Measurements from ENCODE around the gene GNA15.

Gene GNA15

GRCh38 chr19:3107658-3108057 is 28.2 kb upstream of the GNA15 start:
- no peak for DNase-seq

GRCh38 chr19:3108775-3109174 is 27.1 kb upstream of the GNA15 start:
- DNase-seq: no peak

- no peak for DNase-seq
Measured at GRCh38 chr19:3109491-3109890, 26.3 kb upstream of the GNA15 start.

DNA sequence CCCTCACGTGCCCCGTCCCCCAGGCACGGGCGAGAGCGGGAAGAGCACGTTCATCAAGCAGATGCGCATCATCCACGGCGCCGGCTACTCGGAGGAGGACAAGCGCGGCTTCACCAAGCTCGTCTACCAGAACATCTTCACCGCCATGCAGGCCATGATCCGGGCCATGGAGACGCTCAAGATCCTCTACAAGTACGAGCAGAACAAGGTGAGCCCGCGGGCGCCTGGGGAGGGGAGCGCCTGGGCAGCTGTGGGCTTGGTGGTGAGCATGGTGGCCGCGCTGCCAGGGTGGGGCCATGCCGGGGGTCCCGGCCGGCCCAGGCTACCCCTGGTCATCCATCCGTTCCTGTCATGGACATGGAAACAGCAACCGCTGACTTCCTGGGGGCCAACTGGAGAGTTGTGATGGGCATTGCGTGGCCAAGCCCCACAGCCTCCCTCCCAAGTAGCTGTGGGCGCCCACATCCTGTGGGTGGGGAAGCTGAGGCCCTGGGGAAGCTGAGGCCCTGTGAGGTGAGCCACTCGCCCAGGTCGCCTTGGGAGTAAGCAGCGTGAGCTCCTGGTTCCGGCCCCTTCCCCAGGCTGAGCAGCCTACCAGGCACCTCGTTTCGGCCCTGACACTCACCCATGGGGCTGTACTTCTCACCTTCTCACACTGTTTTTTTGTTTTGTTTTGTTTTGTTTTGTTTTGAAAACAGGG is 25.6 kb upstream of the GNA15 start:
- DNase-seq: no peak

DNA sequence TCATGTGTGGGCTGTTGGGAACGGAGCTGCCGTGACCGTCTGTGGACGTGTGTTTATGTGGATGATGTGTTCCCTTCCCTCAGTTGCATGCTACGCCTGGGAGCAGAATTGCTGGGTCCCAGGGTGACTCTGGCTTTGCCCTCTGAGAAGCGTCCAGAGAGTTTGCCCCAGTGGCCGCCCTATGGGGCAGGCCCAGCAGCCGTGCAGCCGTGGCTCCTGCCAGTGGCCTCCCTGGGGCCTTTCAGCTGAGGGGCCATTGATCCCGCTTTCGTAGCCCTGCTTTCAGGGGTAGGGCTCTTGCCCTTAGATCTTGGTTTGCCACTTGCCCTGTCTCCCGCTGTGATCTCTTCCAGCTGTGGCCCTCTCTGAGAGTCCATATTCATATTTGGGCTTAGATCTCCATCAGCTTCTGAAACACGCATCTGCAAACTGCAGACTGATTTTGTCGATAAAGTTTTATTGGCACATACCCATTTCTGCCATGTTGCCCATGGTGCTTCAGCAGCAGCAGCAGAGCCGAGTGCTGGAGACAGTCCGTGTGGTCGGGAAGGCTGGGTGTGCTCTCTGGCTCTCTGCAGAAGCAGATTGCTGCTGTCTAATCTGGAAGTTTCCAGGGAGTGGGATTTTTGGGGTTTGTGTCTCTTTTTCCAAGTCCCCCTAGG is 24.1 kb upstream of the GNA15 start:
- DNase-seq: no peak

GRCh38 chr19:3112375-3113099 is 23.3 kb upstream of the GNA15 start:
- DNase-seq: no peak

- DNase-seq: no peak
Measured at GRCh38 chr19:3113100-3114017, 22.5 kb upstream of the GNA15 start.

DNA sequence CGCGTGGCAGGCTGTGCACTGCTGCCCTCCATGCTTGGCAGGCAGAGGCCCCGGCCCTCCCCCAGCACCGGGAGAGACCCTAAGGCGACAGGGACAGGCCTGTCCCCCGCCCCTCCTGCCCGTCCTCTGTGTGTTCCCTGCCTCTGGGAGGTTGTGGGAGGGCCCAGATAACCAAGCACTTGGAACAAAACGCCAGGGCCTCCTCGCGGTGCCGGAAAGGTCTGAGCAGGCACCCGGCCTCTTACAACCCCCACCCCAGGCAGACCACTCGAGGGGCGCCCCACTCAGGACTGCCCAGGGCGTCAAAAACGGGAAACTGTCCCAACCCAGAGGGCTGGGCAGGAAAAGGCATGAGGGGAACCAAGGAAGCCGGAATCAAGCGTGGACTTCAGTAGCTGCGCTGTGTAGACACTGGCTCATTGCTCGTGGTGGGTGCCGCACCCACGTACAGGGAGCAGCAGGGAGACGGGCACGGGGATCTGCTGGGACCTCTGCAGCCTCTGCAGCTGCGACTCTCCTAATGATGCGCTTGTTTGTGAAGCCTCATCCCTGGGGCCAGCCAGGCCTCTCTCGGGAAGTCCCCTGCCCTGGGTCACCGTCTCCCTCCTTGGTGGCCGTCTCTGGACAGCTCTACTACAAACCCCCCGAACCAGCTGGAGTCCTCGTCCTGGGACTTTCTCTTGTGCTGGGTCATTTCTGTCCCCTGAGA is 21.7 kb upstream of the GNA15 start:
- DNase-seq: no peak

DNA sequence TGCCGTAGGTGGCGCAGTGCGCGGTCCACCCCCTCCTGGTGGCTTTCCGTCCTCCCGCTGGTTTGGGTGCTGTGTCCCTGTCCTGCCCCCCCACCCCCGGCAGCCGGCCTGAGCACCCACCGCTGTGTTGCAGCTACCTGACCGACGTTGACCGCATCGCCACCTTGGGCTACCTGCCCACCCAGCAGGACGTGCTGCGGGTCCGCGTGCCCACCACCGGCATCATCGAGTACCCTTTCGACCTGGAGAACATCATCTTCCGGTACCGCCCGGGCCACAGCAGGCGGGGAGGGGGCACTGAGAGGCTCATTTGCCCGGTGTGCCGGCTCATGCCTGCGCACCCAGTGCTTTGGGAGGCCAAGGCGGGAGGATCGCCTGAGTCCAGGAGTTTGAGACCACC is 21.0 kb upstream of the GNA15 start:
- no peak for DNase-seq

DNA sequence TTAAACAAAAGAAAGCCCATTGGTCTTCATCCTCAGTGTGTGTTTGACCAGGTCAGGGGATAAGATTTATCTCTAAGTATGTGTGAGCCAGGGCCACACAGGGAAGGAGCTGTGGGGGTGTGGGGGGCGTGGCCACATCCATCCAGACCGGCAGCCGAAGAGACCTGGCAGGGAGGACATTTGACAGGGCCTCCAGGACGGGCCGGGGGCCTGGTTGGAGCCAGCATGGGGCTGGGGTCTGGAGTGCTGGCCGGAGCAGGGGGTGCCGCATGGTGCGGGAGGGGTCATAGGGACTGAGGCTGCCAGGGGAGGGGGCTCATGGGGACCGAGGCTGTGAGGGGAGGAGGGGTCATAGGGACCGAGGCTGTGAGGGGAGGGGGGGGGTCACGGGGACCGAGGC is 20.4 kb upstream of the GNA15 start:
- no peak for DNase-seq

DNA sequence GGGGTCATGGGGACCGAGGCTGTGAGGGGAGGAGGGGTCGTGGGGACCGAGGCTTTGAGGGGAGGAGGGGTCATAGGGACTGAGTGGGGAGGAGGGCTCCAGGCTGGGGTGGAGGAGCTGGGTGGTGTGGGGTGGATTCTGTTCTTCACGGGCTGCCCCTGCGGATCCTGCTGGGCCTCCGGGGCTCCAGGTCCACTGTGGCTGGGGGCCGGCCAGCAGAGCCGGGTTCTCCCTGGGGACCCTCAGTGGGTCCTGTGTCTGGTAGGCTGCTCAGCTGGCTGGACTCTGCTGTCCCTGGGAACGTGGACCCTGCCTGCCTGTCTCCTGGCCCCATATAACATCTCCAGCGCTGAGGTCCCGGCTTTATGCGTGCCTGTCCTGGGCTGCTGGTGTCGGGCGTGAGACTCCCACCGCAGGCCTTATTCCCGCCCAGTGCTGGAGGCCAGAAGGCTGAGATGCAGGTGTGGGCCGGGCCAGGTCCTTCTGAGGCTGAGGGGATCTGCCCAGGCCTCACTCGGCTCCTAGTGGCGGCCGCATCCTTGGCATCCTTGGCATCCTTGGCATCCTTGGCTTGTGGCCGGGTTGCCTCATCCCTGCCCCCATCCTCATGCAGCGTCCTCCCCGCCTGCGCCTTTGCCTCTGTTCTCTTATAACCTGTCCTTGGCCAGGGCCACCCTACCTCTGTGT is 19.8 kb upstream of the GNA15 start:
- no peak for DNase-seq

DNA sequence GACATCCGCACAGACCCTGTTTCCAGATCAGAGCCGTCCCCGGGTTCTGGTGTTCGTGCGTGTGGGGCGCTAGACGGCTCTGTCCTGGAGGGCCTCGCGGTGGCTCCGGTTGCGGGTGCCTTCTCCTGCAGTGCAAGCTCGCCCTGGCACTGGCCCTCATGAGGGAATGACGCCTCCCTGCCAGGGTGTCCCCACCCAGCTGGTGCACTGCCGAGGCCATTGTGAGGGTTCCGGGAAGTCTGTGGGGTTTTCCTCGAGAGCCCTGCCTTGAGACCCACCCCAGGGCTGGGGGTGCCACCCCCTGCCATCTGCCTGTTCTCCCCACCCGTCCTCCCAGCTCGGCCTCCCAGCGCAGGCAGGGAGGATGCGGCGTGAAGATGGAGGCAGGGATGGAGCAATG is 19.2 kb upstream of the GNA15 start:
- no peak for DNase-seq

DNA sequence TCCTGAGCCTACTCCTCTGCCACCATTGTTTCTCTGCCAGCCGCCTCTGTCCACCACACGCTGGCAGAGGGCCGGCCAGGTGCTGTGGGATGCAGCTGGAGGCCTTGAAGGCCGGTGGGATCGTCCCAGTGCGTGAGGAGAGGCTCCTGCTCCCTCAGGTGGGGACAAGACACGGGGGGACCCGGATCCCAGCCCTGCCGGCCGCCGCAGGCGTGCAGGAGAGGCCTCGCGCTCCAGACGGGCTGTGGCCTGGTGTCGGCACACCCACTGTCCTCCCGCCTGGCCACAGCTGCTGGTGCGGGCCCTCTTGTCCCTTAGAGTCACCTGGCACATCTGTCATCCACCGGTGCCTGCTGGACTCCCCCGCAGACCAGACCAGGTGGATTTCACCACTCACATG is 18.1 kb upstream of the GNA15 start:
- DNase-seq: no peak

DNA sequence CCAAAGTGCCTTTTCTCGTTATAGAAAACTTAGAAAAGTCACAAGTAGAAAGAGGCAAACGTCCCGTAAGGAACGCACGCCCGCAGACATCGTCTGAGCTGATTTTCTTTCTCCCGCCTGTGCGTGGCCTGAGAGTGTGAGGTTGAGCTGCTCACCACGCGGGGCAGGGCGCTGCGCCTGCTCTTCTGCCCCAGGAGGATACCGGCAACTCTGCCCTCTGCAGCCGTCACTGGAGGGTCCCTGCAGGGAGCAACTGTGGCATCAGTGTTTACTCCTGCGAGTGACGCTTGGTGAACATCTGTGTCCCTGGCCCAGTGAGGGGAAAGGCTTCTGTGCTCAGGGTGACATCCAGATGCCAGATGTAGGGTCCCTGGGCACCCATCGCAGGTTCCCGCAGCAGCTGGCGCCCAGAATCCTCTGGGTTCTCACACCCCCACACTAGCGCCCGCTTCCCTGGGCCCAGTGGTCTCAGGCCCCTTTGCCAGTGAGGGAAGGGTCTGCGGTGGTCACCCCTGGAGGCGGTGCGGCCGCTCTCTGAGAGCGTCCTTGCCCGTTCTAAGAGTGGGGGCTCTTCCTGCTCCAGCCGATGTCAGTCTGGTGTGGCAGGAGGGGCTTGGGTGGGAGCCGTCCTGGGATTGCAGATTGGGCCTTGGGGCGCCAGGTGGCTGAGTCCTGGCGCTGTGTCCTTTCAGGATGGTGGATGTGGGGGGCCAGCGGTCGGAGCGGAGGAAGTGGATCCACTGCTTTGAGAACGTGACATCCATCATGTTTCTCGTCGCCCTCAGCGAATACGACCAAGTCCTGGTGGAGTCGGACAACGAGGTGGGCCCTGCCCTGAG is 17.4 kb upstream of the GNA15 start:
- DNase-seq: no peak

DNA sequence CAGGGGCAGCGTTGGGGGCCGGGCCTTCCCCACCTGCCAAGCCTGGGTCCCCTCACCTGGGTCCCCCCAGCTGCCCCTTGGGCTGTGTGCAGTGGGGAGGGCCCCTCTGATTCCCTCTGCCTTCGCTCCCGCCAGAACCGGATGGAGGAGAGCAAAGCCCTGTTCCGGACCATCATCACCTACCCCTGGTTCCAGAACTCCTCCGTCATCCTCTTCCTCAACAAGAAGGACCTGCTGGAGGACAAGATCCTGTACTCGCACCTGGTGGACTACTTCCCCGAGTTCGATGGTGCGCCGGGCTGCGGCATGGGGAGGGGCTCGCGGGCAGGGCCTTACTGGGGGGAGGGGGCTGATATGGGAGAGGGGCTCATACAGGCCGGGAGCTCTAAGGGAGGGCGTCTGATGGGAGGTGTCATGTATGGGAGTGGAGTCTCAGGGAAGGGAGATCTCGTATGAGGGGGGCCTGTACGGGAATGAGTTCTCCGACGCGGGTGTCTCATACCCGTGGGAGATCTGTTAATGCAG is 16.7 kb upstream of the GNA15 start:
- no peak for DNase-seq

GRCh38 chr19:3119693-3120380 is 16.0 kb upstream of the GNA15 start:
- DNase-seq: no peak

GRCh38 chr19:3120611-3121276 is 15.1 kb upstream of the GNA15 start:
- DNase-seq: no peak

DNA sequence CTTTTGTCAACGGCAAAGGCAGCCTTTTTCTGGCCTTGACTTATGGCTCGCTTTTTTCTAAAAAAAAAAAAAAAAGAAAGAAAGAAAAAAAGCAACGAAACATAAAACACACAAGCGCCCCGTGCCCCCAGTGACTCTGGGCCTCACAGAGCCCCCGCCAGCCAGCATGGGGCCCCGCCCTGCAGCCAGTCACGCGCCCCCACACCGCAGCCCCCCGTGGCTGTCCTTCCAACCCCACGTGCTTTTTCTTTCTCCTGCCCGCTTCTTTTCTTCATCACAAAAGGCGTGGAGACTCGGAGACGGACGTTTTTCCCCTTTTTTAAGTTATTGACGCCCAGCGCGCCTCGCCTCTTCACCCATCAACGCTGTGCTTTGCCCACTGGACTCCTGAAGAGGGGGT is 14.4 kb upstream of the GNA15 start:
- no peak for DNase-seq

DNA sequence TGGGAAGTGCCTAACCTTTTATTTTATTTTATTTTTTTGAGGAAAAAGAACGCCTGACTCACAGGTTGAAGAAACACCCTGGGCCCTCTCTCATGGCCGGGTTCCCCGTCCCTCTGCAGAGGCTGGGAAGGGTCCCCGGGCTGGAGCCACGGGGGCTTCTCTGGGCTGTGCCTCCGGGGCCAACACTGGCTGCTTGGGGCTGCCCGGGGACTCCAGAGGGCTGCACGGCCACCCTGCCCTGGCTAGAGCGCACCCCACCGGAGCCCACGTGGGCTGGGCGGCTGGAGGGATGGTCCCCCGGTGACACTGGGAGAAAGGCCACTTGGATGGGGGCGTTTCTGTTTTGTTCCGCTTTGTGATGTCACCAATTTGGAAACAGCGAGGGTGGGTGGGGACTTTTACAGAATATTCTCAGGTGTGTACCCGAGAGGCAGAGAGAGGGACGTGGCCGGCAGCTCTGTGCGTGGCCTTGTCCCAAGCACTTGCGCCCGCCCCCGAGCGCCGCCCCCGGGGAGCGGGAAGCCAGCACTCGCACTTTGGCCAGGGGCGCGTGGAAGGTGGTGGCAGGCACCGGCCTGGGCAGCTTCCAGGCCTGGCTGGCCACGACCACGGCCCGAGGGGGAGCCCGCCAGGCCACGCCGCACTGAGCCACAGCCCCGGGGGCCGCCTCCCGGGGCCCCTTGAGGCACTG is 13.9 kb upstream of the GNA15 start:
- no peak for DNase-seq

Data from right hindlimb (tissue), 1 donor.